HG03354 (cell line): ENCODE data around the gene NME7.
"Not testable (repeated sequence)": the region's sequence is repeated elsewhere in the genome, so short reads cannot be mapped to it uniquely, and the experiment has no call there.

Experiments
- ATAC-seq: cut with Tn5 transposase; IDR thresholded peaks from one replicate; pipeline ENCODE4 v1.9.1; 2021; ENCODE audit warnings: mild to moderate bottlenecking; ENCODE audit not compliant: unreplicated experiment, poor library complexity, severe bottlenecking

The NME7 gene

DNA sequence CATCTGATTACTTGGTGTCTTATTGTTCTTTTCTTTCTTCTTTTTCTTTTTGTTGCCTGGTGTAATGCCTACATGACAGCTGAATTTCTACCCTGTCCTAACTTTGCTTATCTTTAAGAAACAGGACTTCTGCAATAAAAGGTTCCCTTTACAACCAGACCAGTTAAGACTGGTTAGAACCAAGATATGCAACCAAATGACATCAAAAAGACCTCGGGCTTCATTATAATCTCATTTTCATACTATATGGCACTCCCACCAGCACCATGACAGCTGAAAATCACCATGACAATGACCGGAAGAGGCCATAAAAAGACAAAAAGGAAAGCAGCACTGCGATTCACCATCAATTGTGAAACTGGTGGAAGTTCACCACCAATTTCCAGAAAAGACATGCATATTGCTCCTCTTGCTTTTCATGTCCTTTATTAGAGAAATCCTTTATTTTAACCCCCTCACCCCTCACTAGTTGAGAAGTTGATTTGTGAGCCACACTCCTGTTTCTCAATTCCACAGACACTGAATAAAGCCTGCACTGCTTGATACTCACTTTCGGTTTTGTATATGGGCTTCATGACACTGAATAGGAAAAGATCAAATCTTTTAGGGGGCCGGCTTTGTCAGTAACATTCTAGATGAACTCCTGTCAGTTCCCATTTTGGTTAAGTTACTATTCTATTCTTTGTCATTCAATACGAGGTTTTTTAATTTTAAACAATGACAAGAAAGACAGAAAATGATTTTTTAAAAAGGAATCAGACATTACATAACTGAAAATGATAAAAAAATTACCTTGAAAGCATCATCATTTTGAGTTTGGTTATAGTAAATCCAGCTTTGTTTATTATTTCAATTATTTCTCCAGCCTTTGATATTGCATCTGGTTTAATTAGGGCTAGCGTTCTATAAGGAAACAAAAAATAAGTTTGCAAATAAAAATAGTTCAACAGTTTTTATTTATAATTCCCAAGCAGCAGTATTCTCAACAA lies 58.1 kb downstream of the NME7 start:
- peak; percentile 87 for ATAC-seq

DNA sequence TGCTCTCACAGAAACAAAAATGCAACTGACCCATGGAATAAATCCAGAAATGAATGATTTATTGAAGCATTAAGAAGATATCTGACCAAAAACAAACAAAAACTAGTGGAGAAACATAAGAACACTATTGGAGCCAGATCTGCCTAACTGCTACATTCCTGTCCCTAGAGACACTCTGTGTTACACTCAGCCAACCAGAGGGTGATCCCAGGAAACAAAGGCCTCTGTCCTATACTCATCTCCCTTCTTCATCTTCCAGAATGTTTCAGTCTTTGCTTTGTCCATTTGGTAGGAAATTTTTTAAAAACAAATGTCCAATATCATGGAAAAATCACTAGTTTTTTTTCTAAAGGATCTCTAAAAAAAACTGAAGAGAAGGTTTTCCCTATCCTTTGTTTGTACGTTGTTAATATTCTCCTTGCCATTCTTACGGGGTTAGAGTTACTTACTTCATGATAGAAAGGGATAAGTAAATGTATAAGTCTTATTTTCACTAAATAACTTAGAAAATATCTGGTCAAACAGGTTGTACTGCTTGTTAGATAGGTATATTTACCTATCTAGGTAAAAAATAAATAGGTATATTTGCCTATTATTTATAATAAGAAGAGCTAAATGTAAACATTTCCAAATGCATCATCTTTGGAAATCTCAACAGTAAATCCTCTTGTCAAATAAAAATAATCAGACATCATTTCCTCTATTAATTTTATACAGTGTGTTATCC lies 59.1 kb downstream of the NME7 start:
- no peak for ATAC-seq

DNA sequence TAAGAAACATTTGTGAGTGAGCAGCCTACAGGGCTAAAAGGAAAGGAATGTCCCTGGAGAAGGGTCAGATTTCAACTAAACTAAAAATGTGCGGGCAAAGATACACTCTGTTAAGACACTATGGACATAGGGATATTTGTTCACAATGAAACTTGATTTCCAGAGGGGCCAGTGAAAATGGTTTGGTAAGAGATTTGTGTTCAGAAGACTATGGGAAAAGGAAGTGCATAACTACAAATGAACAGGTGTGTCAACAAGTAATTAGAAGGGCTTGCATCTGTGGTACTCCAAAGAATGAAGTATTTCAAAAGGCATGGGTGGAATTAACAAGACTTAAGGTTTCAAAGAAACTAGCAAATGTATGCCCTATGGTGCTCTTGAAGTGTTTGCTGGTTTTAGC lies 60.4 kb downstream of the NME7 start:
- ATAC-seq = no peak

GRCh38 chr1:169305948-169306347 lies 61.6 kb downstream of the NME7 start:
- no peak for ATAC-seq

DNA sequence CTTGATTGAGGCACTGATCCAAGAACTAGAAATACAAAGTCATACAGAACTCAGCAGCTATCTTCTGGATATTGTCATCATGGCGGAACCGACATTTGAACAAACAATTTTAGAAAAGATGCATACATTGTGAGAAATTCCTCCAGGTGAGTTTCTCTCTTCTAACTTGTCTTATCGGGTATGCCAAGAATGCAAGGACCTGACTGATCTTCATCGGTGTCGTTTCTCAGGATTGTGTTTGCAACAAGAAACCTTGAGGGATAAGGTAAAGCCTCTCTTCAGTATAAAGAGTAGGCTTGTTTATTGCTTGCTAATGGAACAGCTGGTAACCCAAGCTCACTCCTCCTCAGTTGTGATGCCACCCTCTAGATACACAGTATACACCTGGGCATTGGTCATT lies 62.2 kb downstream of the NME7 start:
- no peak for ATAC-seq

DNA sequence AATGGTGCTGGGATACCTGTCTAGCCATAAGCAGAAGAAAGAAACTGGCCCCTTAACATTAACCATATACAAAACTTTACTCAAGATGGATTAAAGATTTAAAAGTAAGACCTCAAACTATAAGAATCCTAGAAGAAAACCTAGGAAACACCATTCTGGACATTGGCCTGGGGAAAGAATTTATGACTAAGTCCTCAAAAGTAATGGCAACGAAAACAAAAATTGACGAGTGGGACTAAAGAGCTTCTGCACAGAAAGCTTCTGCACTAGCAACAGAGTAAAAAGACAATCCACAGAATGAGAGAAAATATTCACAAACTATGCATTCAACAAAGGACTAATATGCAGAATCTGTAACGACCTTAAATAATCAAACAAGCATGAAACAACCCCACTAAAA lies 66.7 kb downstream of the NME7 start:
- ATAC-seq = no peak

- no peak for ATAC-seq
These were observed 69.2 kb downstream of the NME7 start for GRCh38 chr1:169298441-169298840.

DNA sequence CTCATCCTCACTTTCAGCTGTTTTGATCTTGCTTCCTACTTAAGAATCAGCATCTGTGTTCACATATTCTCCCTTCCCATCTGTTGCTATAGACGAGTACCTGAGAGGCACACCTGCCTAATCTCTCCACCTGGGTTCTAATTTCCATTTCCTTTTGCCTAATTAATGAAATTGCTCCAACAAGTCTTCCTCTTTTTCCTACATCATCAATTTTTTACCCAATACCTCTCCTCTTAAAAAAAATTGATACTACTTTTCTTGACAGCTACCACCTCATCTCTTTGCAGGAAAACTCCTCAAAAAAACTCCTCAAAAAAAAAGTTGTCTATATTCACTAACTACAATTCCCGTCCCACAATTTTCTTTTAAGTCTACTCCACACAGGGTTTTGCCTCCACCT lies 71.8 kb downstream of the NME7 start:
- no peak for ATAC-seq

GRCh38 chr1:169295425-169295824 lies 72.2 kb downstream of the NME7 start:
- no peak for ATAC-seq

- ATAC-seq = no peak
These were observed 78.6 kb downstream of the NME7 start for GRCh38 chr1:169289016-169289415.

DNA sequence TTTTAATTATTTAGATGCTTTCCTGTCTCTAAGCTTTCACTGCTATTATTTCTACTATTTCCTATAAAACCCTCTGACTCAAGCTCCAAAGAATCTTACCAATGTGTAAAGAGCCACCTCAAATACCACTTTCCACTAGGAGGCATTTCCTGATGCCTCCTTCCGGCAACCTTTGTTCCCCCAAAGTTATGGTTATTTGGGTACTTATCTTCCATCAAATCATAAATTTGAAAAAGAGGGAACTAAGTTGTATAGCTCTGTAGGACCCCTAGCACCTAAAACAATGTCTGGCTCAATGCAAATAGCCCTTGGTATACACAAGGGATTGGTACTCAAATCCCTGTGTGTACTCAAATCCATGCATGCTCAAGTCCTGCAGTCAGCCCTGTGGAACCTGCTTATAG lies 79.6 kb downstream of the NME7 start:
- ATAC-seq = no peak

GRCh38 chr1:169287280-169287679 lies 80.3 kb downstream of the NME7 start:
- no peak for ATAC-seq

- ATAC-seq = not testable (repeated sequence)
These were observed 86.0 kb downstream of the NME7 start for GRCh38 chr1:169281562-169281961.

DNA sequence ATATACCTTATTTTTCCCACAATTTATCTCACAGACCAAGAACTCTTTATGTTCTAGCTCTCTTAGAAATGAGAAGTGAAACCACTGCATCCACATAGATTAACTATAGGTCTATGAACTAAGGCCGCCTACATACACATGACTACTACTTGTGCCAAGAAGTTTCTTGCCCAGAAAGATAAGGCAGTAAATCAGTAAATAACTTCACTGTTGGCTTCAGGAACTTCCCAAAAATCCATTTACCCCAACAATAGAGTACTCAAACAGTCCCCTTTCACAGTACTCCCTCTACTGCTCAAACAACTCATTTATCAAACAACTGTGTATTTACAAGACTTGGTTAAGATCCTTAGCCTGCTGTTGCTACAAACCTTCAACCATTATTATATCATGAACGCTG lies 96.5 kb downstream of the NME7 start:
- ATAC-seq = peak; percentile 81

- ATAC-seq = no peak
These were observed 101.5 kb downstream of the NME7 start for GRCh38 chr1:169266133-169266532.

- no peak for ATAC-seq
These were observed 104.5 kb downstream of the NME7 start for GRCh38 chr1:169263059-169263458.

DNA sequence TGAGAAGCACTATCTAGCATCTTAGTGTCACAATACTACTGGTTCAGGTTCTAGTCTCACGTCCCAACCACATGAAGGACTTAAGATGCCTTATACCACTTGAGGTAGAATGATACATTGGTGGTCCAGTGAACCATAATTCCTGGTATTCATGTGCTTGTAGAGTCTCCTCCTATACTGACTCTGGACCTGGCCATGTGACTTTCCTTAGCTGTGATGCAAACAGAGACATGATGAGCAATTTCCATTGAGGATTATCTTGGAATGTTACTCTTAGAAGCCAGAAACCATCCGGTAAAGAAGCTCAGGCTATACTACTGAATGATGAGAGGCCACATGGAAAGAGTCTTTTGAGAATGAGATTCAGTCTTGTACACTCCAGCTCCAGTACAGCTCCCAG lies 105.7 kb downstream of the NME7 start:
- no peak for ATAC-seq

DNA sequence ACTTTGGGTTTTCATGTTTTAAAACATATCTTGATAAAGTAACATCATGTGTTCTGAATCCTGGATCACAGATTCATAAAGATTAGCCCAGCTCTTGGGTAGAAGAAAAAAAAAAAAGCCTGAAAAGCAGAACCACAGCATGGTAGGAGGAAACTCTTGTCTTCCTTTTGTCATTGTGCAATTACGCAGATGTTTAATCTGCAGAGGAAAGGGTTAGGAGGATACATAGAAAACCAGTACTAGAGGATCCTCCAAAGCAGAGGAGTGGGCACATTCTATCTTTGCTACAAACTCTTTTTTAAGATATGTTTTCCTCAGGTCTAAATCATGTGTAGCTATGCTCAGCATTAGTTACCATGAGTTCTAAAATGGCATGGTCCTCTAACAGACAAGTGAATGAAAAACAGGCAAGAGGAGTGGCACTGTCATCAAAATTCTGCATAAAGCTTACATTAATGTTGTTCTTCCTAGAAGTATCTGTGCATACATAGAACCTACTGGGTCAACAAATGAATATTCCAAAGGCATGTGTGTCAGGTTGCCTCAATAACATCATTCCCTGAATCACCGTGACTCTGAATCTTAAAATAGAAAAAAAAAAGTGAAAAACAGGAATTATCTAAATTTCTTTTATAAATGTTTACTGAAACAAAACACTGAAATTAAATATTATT lies 107.0 kb downstream of the NME7 start:
- no peak for ATAC-seq

GRCh38 chr1:169259816-169260215 lies 107.8 kb downstream of the NME7 start:
- ATAC-seq = no peak

DNA sequence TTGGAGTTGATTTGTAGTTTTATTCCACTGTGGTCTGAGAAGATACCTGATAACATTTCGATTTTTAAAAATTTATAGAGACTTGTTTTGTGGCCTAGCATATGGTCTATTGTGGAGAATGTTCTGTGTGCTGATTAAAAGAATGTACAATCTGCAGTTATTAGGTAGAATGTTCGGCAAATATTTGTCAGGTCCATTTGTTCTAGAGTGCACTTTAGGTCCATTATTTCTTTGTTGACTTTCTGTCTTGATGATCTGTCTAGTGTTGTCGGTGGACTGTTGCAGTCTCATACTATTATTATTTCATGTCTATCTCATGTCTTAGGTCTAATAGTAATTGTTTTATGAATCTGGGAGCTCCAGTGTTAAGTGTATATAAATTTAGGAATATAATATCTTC lies 116.8 kb downstream of the NME7 start:
- no peak for ATAC-seq
